ENCODE data around the gene PACRG. TPM values are rescaled to one million over a fixed set of nuclear protein-coding genes. Genes with fewer than 3 reads are reported as not detected.

The PACRG gene
- total RNA-seq, 1 donor, result 0.73 TPM

- H3K27me3 ChIP-seq (ENCODE audit: insufficient read depth, low read length), result no peaks in the 10 kb centered on the region
- no peaks in the 10 kb centered on the region for H3K9me3 ChIP-seq (ENCODE audit: low read depth, low read length)
- no peak overlapping the region for H3K4me3 ChIP-seq (ENCODE audit: low read length)
- H3K4me1 ChIP-seq (ENCODE audit: insufficient read depth, low read length), result no peaks in the 10 kb centered on the region
Measured at GRCh38 chr6:162998777-162999176, 271.0 kb downstream of the PACRG start.

GRCh38 chr6:162999575-163000285 lies 272.0 kb downstream of the PACRG start:
- Histone ChIP-seq H3K4me1 (ENCODE audit: insufficient read depth, low read length) (no peaks in the 10 kb centered on the region), H3K9me3 (ENCODE audit: low read depth, low read length) (no peaks in the 10 kb centered on the region), H3K27me3 (ENCODE audit: insufficient read depth, low read length) (no peaks in the 10 kb centered on the region), H3K4me3 (ENCODE audit: low read length) (no peak overlapping the region)

GRCh38 chr6:163001330-163001729 lies 273.6 kb downstream of the PACRG start:
- no peaks in the 10 kb centered on the region for H3K4me1 ChIP-seq (ENCODE audit: insufficient read depth, low read length)
- H3K27me3 ChIP-seq (ENCODE audit: insufficient read depth, low read length), result no peaks in the 10 kb centered on the region
- H3K4me3 ChIP-seq (ENCODE audit: low read length), result no peak overlapping the region
- H3K9me3 ChIP-seq (ENCODE audit: low read depth, low read length), result no peaks in the 10 kb centered on the region

- no peaks in the 10 kb centered on the region for H3K9me3 ChIP-seq (ENCODE audit: low read depth, low read length)
- no peak overlapping the region for H3K4me3 ChIP-seq (ENCODE audit: low read length)
- H3K4me1 ChIP-seq (ENCODE audit: insufficient read depth, low read length), result no peaks in the 10 kb centered on the region
- H3K27me3 ChIP-seq (ENCODE audit: insufficient read depth, low read length), result no peaks in the 10 kb centered on the region
Measured at GRCh38 chr6:163008186-163008585, 280.4 kb downstream of the PACRG start.

- Histone ChIP-seq H3K4me1 (ENCODE audit: insufficient read depth, low read length) (no peaks in the 10 kb centered on the region), H3K4me3 (ENCODE audit: low read length) (no peak overlapping the region), H3K27me3 (ENCODE audit: insufficient read depth, low read length) (no peaks in the 10 kb centered on the region), H3K9me3 (ENCODE audit: low read depth, low read length) (no peaks in the 10 kb centered on the region)
Measured at GRCh38 chr6:163008626-163009025, 280.9 kb downstream of the PACRG start.

GRCh38 chr6:163010145-163010544 lies 282.4 kb downstream of the PACRG start:
- H3K4me1 ChIP-seq (ENCODE audit: insufficient read depth, low read length), result no peaks in the 10 kb centered on the region
- H3K27me3 ChIP-seq (ENCODE audit: insufficient read depth, low read length), result no peaks in the 10 kb centered on the region
- peaks cover 4% of the 10 kb centered on the region for H3K9me3 ChIP-seq (ENCODE audit: low read depth, low read length)
- H3K4me3 ChIP-seq (ENCODE audit: low read length), result no peak overlapping the region

GRCh38 chr6:163014736-163015135 lies 287.0 kb downstream of the PACRG start:
- Histone ChIP-seq H3K9me3 (ENCODE audit: low read depth, low read length) (peaks cover 4% of the 10 kb centered on the region), H3K4me3 (ENCODE audit: low read length) (no peak overlapping the region), H3K4me1 (ENCODE audit: insufficient read depth, low read length) (no peaks in the 10 kb centered on the region), H3K27me3 (ENCODE audit: insufficient read depth, low read length) (no peaks in the 10 kb centered on the region)

GRCh38 chr6:163017801-163018200 lies 290.0 kb downstream of the PACRG start:
- H3K4me3 ChIP-seq (ENCODE audit: low read length), result no peak overlapping the region
- H3K27me3 ChIP-seq (ENCODE audit: insufficient read depth, low read length), result no peaks in the 10 kb centered on the region
- no peaks in the 10 kb centered on the region for H3K4me1 ChIP-seq (ENCODE audit: insufficient read depth, low read length)
- H3K9me3 ChIP-seq (ENCODE audit: low read depth, low read length), result peaks cover 4% of the 10 kb centered on the region

- peaks cover 6% of the 10 kb centered on the region for H3K9me3 ChIP-seq (ENCODE audit: low read depth, low read length)
- H3K27me3 ChIP-seq (ENCODE audit: insufficient read depth, low read length), result no peaks in the 10 kb centered on the region
- H3K4me3 ChIP-seq (ENCODE audit: low read length), result no peak overlapping the region
- H3K4me1 ChIP-seq (ENCODE audit: insufficient read depth, low read length), result no peaks in the 10 kb centered on the region
Measured at GRCh38 chr6:163019926-163020325, 292.2 kb downstream of the PACRG start.

- Histone ChIP-seq H3K9me3 (ENCODE audit: low read depth, low read length) (peaks cover 6% of the 10 kb centered on the region), H3K27me3 (ENCODE audit: insufficient read depth, low read length) (no peaks in the 10 kb centered on the region), H3K4me3 (ENCODE audit: low read length) (no peak overlapping the region), H3K4me1 (ENCODE audit: insufficient read depth, low read length) (no peaks in the 10 kb centered on the region)
Measured at GRCh38 chr6:163021054-163021453, 293.3 kb downstream of the PACRG start.

- H3K4me1 ChIP-seq (ENCODE audit: insufficient read depth, low read length), result no peaks in the 10 kb centered on the region
- H3K9me3 ChIP-seq (ENCODE audit: low read depth, low read length), result peaks cover 6% of the 10 kb centered on the region
- H3K27me3 ChIP-seq (ENCODE audit: insufficient read depth, low read length), result no peaks in the 10 kb centered on the region
- no peak overlapping the region for H3K4me3 ChIP-seq (ENCODE audit: low read length)
Measured at GRCh38 chr6:163023700-163024099, 295.9 kb downstream of the PACRG start.

- H3K9me3 ChIP-seq (ENCODE audit: low read depth, low read length), result peaks cover 6% of the 10 kb centered on the region
- H3K27me3 ChIP-seq (ENCODE audit: insufficient read depth, low read length), result no peaks in the 10 kb centered on the region
- H3K4me3 ChIP-seq (ENCODE audit: low read length), result no peak overlapping the region
- no peaks in the 10 kb centered on the region for H3K4me1 ChIP-seq (ENCODE audit: insufficient read depth, low read length)
Measured at GRCh38 chr6:163026893-163027292, 299.1 kb downstream of the PACRG start.

- Histone ChIP-seq H3K27me3 (ENCODE audit: insufficient read depth, low read length) (no peaks in the 10 kb centered on the region), H3K9me3 (ENCODE audit: low read depth, low read length) (no peaks in the 10 kb centered on the region)
Measured at GRCh38 chr6:163030980-163031379, 303.2 kb downstream of the PACRG start.

GRCh38 chr6:163031931-163032330 lies 304.2 kb downstream of the PACRG start:
- no peaks in the 10 kb centered on the region for H3K9me3 ChIP-seq (ENCODE audit: low read depth, low read length)
- H3K4me1 ChIP-seq (ENCODE audit: insufficient read depth, low read length), result no peaks in the 10 kb centered on the region
- no peaks in the 10 kb centered on the region for H3K27me3 ChIP-seq (ENCODE audit: insufficient read depth, low read length)
- no peak overlapping the region for H3K4me3 ChIP-seq (ENCODE audit: low read length)

More at GRCh38 chr6:163030980-163031379, 303.2 kb downstream of the PACRG start:
- Histone ChIP-seq H3K4me1 (ENCODE audit: insufficient read depth, low read length) (no peaks in the 10 kb centered on the region), H3K4me3 (ENCODE audit: low read length) (no peak overlapping the region)

- Histone ChIP-seq H3K4me1 (ENCODE audit: insufficient read depth, low read length) (no peaks in the 10 kb centered on the region), H3K9me3 (ENCODE audit: low read depth, low read length) (no peaks in the 10 kb centered on the region), H3K4me3 (ENCODE audit: low read length) (no peak overlapping the region), H3K27me3 (ENCODE audit: insufficient read depth, low read length) (no peaks in the 10 kb centered on the region)
Measured at GRCh38 chr6:163036160-163036645, 308.4 kb downstream of the PACRG start.

GRCh38 chr6:163038317-163038716 lies 310.5 kb downstream of the PACRG start:
- H3K9me3 ChIP-seq (ENCODE audit: low read depth, low read length), result no peaks in the 10 kb centered on the region
- H3K4me1 ChIP-seq (ENCODE audit: insufficient read depth, low read length), result no peaks in the 10 kb centered on the region
- no peak overlapping the region for H3K4me3 ChIP-seq (ENCODE audit: low read length)
- no peaks in the 10 kb centered on the region for H3K27me3 ChIP-seq (ENCODE audit: insufficient read depth, low read length)

All from mononuclear cell (primary cell).